GM19455 (cell line): ENCODE results near the gene PRSS27.
"Not testable (repeated sequence)": the region's sequence is repeated elsewhere in the genome, so short reads cannot be mapped to it uniquely, and the experiment has no call there.

Experiments
- ATAC-seq: cut with Tn5 transposase; IDR thresholded peaks from one replicate; pipeline ENCODE4 v1.9.1; 2021; ENCODE audit not compliant: unreplicated experiment

PRSS27 gene

GRCh38 chr16:2728034-2728433 lies 8.0 kb upstream of the PRSS27 start:
- no peak for ATAC-seq

- no peak for ATAC-seq
Observed at GRCh38 chr16:2726923-2727322, 6.9 kb upstream of the PRSS27 start.

GRCh38 chr16:2724816-2725348 lies 4.9 kb upstream of the PRSS27 start:
- no peak for ATAC-seq

- no peak for ATAC-seq
Observed at GRCh38 chr16:2724088-2724676, 4.2 kb upstream of the PRSS27 start.

GRCh38 chr16:2721634-2722173 lies 1.7 kb upstream of the PRSS27 start:
- ATAC-seq, result not testable (repeated sequence)

GRCh38 chr16:2720719-2721633 lies 952 bp upstream of the PRSS27 start:
- peak; percentile 76 for ATAC-seq

- ATAC-seq, result no peak
Observed at GRCh38 chr16:2719328-2720063, 528 bp downstream of the PRSS27 start.

- ATAC-seq, result no peak
Observed at GRCh38 chr16:2717383-2718263, 2.4 kb downstream of the PRSS27 start.

GRCh38 chr16:2716948-2717347 lies 3.1 kb downstream of the PRSS27 start:
- no peak for ATAC-seq

GRCh38 chr16:2715966-2716885 lies 3.8 kb downstream of the PRSS27 start:
- ATAC-seq, result no peak

- no peak for ATAC-seq
Observed at GRCh38 chr16:2715519-2715918, 4.5 kb downstream of the PRSS27 start.

- no peak for ATAC-seq
Observed at GRCh38 chr16:2715064-2715463, 5.0 kb downstream of the PRSS27 start.

- ATAC-seq, result no peak
Observed at GRCh38 chr16:2713985-2714774, 5.8 kb downstream of the PRSS27 start.

- ATAC-seq, result no peak
Observed at GRCh38 chr16:2713523-2713922, 6.5 kb downstream of the PRSS27 start.

GRCh38 chr16:2712546-2712945 lies 7.5 kb downstream of the PRSS27 start:
- no peak for ATAC-seq

GRCh38 chr16:2712063-2712441 lies 8.0 kb downstream of the PRSS27 start:
- no peak for ATAC-seq

- ATAC-seq, result no peak
Observed at GRCh38 chr16:2711370-2712062, 8.5 kb downstream of the PRSS27 start.

- no peak for ATAC-seq
Observed at GRCh38 chr16:2710711-2711231, 9.3 kb downstream of the PRSS27 start.
